Measurements from ENCODE around the gene MAML3. TPM values are rescaled to one million over a fixed set of nuclear protein-coding genes. Genes with fewer than 3 reads are reported as not detected.

The MAML3 gene
- total RNA-seq, 1 donor from 2014 or later: 9.5 TPM

DNA sequence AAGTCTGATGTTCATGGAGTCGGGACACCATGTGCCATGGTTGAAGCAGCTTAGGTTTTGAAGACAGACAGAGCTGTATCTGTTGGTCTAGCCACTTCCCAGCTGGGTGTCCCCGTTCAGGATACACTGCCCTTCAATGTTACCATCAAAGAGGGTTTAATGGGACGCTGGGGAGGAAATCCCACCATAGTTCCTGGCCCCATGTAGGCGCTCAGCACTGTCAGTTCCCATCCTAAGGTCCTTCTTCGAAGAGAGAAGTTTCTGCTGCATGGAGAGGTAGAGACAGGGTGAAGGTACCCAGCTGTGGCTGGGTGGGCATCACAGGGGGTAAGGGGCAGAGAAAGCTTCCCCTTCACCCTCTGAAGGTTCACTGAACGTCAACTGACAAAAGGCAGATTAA is 484.6 kb downstream of the MAML3 start:
- no peak for DNase-seq (ENCODE audit: low read depth, low spot score)

GRCh38 chr4:139668658-139669201 is 485.3 kb downstream of the MAML3 start:
- no peak for DNase-seq (ENCODE audit: low read depth, low spot score)

DNA sequence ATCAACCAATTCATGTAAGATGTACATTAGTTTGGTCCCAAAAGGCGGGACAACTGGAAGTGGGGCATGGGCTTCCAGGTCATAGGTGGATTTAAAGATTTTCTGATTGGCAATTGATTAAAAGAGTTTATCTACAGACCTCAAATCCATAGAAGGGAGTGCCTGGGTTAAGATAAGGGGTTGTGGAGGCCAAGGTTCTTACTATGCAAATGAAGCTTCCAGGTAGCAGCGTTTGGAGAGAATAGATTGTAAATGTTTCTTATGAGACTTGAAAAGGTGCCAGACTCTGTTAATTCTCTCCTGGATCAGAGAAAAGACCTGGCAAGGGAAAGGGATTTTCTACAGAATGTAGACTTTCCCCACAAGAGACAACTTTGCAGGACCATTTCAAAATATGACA is 485.9 kb downstream of the MAML3 start:
- no peak for DNase-seq (ENCODE audit: low read depth, low spot score)

Other genes starting within 250 kb of the MAML3 start
- gene SCOC, start 219.5 kb upstream of the MAML3 start, total RNA-seq: 32.6 and 45.2 TPM in 2 replicates

Measured in pulmonary artery endothelial cell (primary cell).